GM21717 (cell line): ENCODE results near the gene LCOR.
A peak's percentile ranks its signal among the peaks of the same experiment; 100 is the strongest.
"Not testable (repeated sequence)": the region's sequence is repeated elsewhere in the genome, so short reads cannot be mapped to it uniquely, and the experiment has no call there.

Source experiments
- ATAC-seq: cut with Tn5 transposase; IDR thresholded peaks from one replicate; pipeline ENCODE4 v1.9.1; 2021; ENCODE audit warnings: mild to moderate bottlenecking, moderate library complexity; ENCODE audit not compliant: unreplicated experiment

The LCOR gene

GRCh38 chr10:96924861-96925260 is 92.8 kb downstream of the LCOR start:
- ATAC-seq, result no peak

GRCh38 chr10:96930469-96930868 is 98.4 kb downstream of the LCOR start:
- ATAC-seq, result no peak

- no peak for ATAC-seq
Observed at GRCh38 chr10:96935148-96935547, 103.0 kb downstream of the LCOR start.

GRCh38 chr10:96935810-96936209 is 103.7 kb downstream of the LCOR start:
- ATAC-seq, result no peak

- not testable (repeated sequence) for ATAC-seq
Observed at GRCh38 chr10:96943161-96943560, 111.1 kb downstream of the LCOR start.

- no peak for ATAC-seq
Observed at GRCh38 chr10:96947036-96947435, 114.9 kb downstream of the LCOR start.

- ATAC-seq, result no peak
Observed at GRCh38 chr10:96949039-96949683, 117.1 kb downstream of the LCOR start.

GRCh38 chr10:96951954-96952353 is 119.9 kb downstream of the LCOR start:
- no peak for ATAC-seq

- ATAC-seq, result no peak
Observed at GRCh38 chr10:96955794-96956193, 123.7 kb downstream of the LCOR start.

- ATAC-seq, result no peak
Observed at GRCh38 chr10:96958071-96958470, 126.0 kb downstream of the LCOR start.

GRCh38 chr10:96959733-96960132 is 127.6 kb downstream of the LCOR start:
- no peak for ATAC-seq

- no peak for ATAC-seq
Observed at GRCh38 chr10:96960872-96961271, 128.8 kb downstream of the LCOR start.

- ATAC-seq, result no peak
Observed at GRCh38 chr10:96964131-96964530, 132.0 kb downstream of the LCOR start.

GRCh38 chr10:96967847-96968246 is 135.7 kb downstream of the LCOR start:
- no peak for ATAC-seq

GRCh38 chr10:96968682-96969423 is 136.8 kb downstream of the LCOR start:
- no peak for ATAC-seq

- no peak for ATAC-seq
Observed at GRCh38 chr10:96971324-96971723, 139.2 kb downstream of the LCOR start.

GRCh38 chr10:96972264-96972663 is 140.2 kb downstream of the LCOR start:
- ATAC-seq, result no peak

GRCh38 chr10:96973809-96974747 is 142.0 kb downstream of the LCOR start:
- ATAC-seq, result no peak

GRCh38 chr10:96975136-96975535 is 143.0 kb downstream of the LCOR start:
- ATAC-seq, result no peak

GRCh38 chr10:96978621-96979154 is 146.6 kb downstream of the LCOR start:
- ATAC-seq, result peak; percentile 61
